Stomach (tissue), 9 donors: ENCODE results near the gene SND1. TPM values are rescaled to one million over a fixed set of nuclear protein-coding genes. Genes with fewer than 3 reads are reported as not detected.
"Not testable (repeated sequence)": the region's sequence is repeated elsewhere in the genome, so short reads cannot be mapped to it uniquely, and the experiment has no call there.

ENCODE experiments used
- DNase-seq, 2 donors: peaks; one replicate each; pipeline versions ENCODE4 v3.0.0 to v3.0.0-alpha.2; 2013 to 2019
- H3K27ac ChIP-seq, 5 donors: fragments of 200-600 bp in 4 of 5; sonication (generic) in 4 of 5; one replicate each; pipeline ENCODE4 v1.5.1; 2013 to 2019; ENCODE audit warnings: mild to moderate bottlenecking in 1 of 5, moderate library complexity in 1 of 5
- H3K27me3 ChIP-seq, 3 donors: fragments of 200-600 bp; sonication (generic); one replicate each; pipeline ENCODE4 v1.5.1; 2017 to 2019; ENCODE audit warnings: mixed run types in 1 of 3
- H3K36me3 ChIP-seq, 4 donors: fragments of 200-600 bp; sonication (generic); 1 replicate in 3 of 4; 2 replicates in 1 of 4; pipeline ENCODE4 v1.5.1; 2016 to 2019
- H3K4me1 ChIP-seq, 4 donors: fragments of 200-600 bp; sonication (generic); one replicate each; pipeline ENCODE4 v1.5.1; 2016 to 2019
- H3K4me3 ChIP-seq, 4 donors: fragments of 200-600 bp; sonication (generic) in 3 of 4; one replicate each; pipeline ENCODE4 v1.5.1; 2016 to 2019; ENCODE audit warnings: mild to moderate bottlenecking in 1 of 4
- H3K9me3 ChIP-seq, 4 donors: fragments of 200-600 bp; sonication (generic); one replicate each; pipeline ENCODE4 v1.5.1; 2016 to 2019
- EP300 ChIP-seq: sonication (generic); formaldehyde crosslinking; IDR thresholded peaks from one replicate; pipeline ENCODE4 v1.6.1; 2017; ENCODE audit warnings: antibody characterized with exemption
- POLR2A ChIP-seq, 4 donors: fragments of 450-650 bp; IDR thresholded peaks; one replicate each; pipeline ENCODE4 v1.6.1; 2016; ENCODE audit warnings: antibody characterized with exemption in 4 of 4, control low read depth in 2 of 4, mild to moderate bottlenecking in 1 of 4, moderate library complexity in 1 of 4
- POLR2AphosphoS5 ChIP-seq, 3 donors: sonication (generic); formaldehyde crosslinking; IDR thresholded peaks; one replicate each; pipeline ENCODE4 v1.6.1; 2016; ENCODE audit warnings: antibody characterized with exemption in 3 of 3
- WGBS, 5 donors: extraction: QIAGEN DNeasy Blood & Tissue Kit in 3 of 5; methylation state at CpG; one replicate each; pipeline versions ENCODE4 v1.1.5 to v1.1.7; 2013 to 2018; 5-methylcytosine and 5-hydroxymethylcytosine counted together
- intact Hi-C: fragments of 100-400 bp; cut with DNase I; formaldehyde crosslinking; loops from one replicate; pipeline ENCODE4 v1.15.1; 2023; ENCODE audit warnings: low total_unique reads
- polyA plus RNA-seq, 3 donors: library from polyadenylated mRNA; stranded (reverse); fragments of 200-250 nt; gene quantifications; one replicate each; pipeline ENCODE4 v1.2.3, GENCODE V29; 2013
- total RNA-seq, 5 donors: library from RNA; depleted of rRNA; stranded (reverse); fragments of >200 nt; gene quantifications; one replicate each; pipeline versions ENCODE4 v1.1.0 to v1.2.3, GENCODE V29; 2014 to 2016
- TF ChIP-seq, protein P1 (sequence below), 7 experiments: fragments of 450-650 bp in 4 of 7; fragments of 200-600 bp in 3 of 7; sonication (generic) in 3 of 7; IDR thresholded peaks; one replicate each; pipeline ENCODE4 v1.5.1; 2016 to 2019; ENCODE audit warnings: antibody characterized with exemption in 7 of 7, control low read depth in 2 of 7, mild to moderate bottlenecking in 1 of 7
- donor health status: healthy with polysubstance abuse.
- donor health status: Bipolar disorder and iron deficiency.
- donor health status: healthy.

Gene SND1
- total and polyA plus RNA-seq, 8 donors: 63.3 to 799 (median 126) TPM

DNA sequence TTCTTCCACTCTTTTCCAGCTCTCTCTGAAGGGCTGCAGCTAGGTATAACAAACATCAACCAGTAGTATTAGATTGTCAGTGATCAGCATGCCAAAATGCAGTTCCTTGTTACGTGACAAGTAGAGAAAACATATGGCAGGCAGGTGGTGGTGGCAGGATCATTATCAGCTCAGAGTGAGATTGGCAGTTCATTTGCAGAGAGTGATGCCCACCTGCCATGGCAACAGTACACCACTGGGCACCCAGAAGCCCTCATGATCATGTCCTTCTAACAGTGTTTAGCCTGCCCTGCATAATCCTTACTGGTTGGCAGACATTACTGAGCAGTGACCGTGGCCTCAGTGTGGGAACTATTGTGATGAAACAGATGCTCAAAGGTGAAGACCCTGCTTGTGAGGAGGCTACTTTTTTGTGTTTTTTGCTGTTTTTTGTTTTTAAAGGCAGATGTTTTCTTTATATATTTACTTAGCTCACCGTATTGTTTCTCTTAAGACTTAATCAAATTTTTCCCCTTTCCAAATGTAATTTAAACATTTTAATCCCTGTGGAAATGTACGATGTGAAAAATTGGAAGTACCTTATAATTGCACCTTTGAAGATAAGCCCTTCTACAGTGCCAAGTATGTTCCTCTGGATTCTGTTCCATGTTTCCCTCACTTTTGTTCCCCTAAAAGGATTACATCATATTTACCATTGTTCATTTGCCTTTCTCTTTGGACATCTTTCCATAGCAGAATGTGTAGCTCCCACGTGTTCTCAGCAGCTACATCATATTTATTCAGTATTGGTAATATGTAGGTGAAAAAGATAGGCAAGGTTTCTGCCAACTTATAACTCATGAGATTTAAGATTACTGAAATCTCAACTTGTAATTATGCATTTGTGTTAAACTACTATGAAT, 179.6 kb downstream of the SND1 start:
- H3K4me3 ChIP-seq: no peak overlapping the region
- DNase-seq: peak in 1 of 2 donors; percentile 32
- TF ChIP-seq POLR2AphosphoS5 (IDR thresholded peaks at IDR 0.05) (no peak), POLR2A (IDR thresholded peaks at IDR 0.05) (no peak), EP300 (no peak)
- TF ChIP-seq, protein P1, sequence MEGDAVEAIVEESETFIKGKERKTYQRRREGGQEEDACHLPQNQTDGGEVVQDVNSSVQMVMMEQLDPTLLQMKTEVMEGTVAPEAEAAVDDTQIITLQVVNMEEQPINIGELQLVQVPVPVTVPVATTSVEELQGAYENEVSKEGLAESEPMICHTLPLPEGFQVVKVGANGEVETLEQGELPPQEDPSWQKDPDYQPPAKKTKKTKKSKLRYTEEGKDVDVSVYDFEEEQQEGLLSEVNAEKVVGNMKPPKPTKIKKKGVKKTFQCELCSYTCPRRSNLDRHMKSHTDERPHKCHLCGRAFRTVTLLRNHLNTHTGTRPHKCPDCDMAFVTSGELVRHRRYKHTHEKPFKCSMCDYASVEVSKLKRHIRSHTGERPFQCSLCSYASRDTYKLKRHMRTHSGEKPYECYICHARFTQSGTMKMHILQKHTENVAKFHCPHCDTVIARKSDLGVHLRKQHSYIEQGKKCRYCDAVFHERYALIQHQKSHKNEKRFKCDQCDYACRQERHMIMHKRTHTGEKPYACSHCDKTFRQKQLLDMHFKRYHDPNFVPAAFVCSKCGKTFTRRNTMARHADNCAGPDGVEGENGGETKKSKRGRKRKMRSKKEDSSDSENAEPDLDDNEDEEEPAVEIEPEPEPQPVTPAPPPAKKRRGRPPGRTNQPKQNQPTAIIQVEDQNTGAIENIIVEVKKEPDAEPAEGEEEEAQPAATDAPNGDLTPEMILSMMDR (IDR thresholded peaks at IDR 0.05): no peak
- no peaks in the 10 kb centered on the region for H3K36me3 ChIP-seq
- intact Hi-C loops: no loop called here
- no peak overlapping the region for H3K27ac ChIP-seq
- 52 to 68% (median 63%) methylated on average over 5 of the region's 5 CpGs for WGBS, 5 donors
- peaks cover 0 to 24% (median 8%) of the 10 kb centered on the region in 4 donors for H3K4me1 ChIP-seq
- no peaks in the 10 kb centered on the region for H3K9me3 ChIP-seq
- H3K27me3 ChIP-seq: no peaks in the 10 kb centered on the region

DNA sequence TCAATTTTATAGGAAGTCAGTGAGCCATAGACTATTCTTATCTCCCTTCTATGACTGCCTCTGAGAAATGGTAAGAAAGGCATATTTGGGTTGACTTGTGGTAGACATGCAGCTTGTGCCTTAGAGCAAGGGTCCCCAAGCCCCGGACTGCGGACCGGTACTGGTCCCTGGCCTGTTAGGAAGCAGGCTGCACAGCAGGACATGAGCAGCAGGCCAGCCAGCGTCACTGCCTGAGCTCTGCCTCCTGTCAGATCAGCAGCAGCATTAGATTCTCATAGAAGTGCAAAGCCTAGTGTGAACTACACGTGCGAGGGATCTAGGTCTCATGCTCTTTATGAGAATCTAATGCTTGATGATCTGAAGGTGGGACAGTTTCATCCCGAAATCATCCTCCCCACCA, 180.6 kb downstream of the SND1 start:
- DNase-seq: no peak
- Histone ChIP-seq H3K4me3 (no peak overlapping the region), H3K9me3 (peaks cover 0 to 7% (median 2%) of the 10 kb centered on the region in 4 donors), H3K27me3 (no peaks in the 10 kb centered on the region), H3K4me1 (peaks cover 0 to 24% (median 8%) of the 10 kb centered on the region in 4 donors), H3K36me3 (peaks cover 0 to 3% (median 0%) of the 10 kb centered on the region in 4 donors), H3K27ac (no peak overlapping the region)
- 95 to 98% (median 96%) methylated on average over 7 of the region's 7 CpGs for WGBS, 5 donors
- TF ChIP-seq EP300 (no peak), POLR2A (IDR thresholded peaks at IDR 0.05) (no peak)
- TF ChIP-seq, protein P1 (IDR thresholded peaks at IDR 0.05): no peak
- intact Hi-C loops: no loop called here

DNA sequence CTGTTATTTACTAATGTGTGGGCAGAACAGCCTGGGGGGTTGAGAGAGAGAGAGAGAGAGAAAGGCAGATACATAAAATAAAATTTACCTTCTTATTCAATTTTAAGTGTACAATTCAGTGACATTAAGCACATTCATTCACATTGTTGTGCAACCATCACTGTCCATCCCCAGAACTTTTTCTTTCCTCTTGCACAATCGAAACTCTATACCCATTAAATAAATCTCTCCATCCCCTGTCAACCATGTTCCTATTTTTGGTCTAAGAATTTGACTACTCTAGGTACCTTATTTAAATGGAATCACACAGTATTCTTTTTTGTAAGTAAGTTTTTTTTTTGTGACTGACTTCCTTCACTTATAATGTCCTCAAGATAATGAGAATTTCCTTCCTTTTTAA, 181.6 kb downstream of the SND1 start:
- intact Hi-C loops: no loop called here
- WGBS, 5 donors: 69 to 90% (median 81%) methylated on average over 1 of the region's 1 CpG
- no peak overlapping the region for H3K4me3 ChIP-seq
- peaks cover 0 to 5% (median 0%) of the 10 kb centered on the region in 4 donors for H3K36me3 ChIP-seq
- H3K4me1 ChIP-seq: peaks cover 0 to 24% (median 8%) of the 10 kb centered on the region in 4 donors
- H3K27me3 ChIP-seq: no peaks in the 10 kb centered on the region
- no peak overlapping the region for H3K27ac ChIP-seq
- DNase-seq: no peak
- TF ChIP-seq, protein P1 (IDR thresholded peaks at IDR 0.05): no peak
- no peak for TF ChIP-seq POLR2A (IDR thresholded peaks at IDR 0.05)
- TF ChIP-seq POLR2AphosphoS5 (IDR thresholded peaks at IDR 0.05): no peak
- TF ChIP-seq EP300: no peak
- peaks cover 0 to 14% (median 5%) of the 10 kb centered on the region in 4 donors for H3K9me3 ChIP-seq

DNA sequence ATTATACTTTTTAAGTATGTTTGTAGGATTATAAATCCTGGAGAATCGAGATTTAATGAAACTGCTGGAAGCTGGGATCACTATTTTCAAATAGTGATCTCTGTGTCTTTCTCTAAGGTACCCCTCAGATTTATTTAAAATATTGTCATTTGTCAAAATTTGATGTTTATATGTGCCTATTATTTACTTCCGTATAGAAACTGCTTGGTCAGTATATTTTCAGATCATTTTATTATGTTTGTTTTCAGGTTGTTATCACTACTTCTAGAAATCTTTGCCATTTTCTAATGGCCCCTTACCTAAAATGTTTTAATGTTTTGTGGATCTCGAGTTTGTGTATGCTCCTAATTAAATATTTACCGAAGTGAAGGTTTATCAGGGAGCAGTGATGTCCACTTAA, 183.7 kb downstream of the SND1 start:
- Histone ChIP-seq H3K9me3 (peaks cover 0 to 14% (median 5%) of the 10 kb centered on the region in 4 donors), H3K36me3 (peaks cover 0 to 5% (median 0%) of the 10 kb centered on the region in 4 donors), H3K27me3 (no peaks in the 10 kb centered on the region), H3K4me3 (no peak overlapping the region), H3K27ac (no peak overlapping the region), H3K4me1 (peaks cover 0 to 16% (median 4%) of the 10 kb centered on the region in 4 donors)
- no peak for DNase-seq
- intact Hi-C loops: no loop called here
- 79 to 86% (median 84%) methylated on average over 4 of the region's 4 CpGs for WGBS, 5 donors
- TF ChIP-seq POLR2AphosphoS5 (IDR thresholded peaks at IDR 0.05) (no peak), POLR2A (IDR thresholded peaks at IDR 0.05) (no peak), EP300 (no peak)
- TF ChIP-seq, protein P1 (IDR thresholded peaks at IDR 0.05): no peak

DNA sequence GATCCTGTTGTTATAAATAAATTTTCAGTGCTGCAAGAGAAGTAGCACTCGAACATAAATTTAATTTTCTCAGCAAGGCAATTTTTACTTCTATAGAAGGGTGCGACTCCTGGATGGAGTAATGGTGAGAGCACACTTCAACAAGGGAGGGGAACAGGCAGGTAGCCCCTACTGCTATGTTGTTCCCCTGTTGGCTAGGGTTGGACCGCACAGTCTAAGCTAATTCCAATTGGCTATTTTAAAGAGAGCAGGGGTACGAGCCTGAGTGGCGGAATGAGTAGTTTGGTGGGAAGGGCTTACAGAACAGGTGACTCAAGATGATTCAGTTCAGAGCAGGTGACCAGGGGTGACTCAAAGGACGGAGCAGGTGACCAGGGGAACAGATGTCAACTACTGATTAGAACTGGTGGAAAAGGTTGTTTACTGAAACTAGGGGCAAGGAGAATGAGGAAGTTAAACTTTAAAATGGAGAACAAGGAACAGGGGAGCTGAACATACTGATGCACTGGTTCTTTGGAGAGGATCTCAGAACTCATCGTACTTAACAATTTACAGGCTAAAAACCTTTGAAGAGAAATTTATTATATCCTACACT, 185.9 kb downstream of the SND1 start:
- H3K27me3 ChIP-seq, intact Hi-C loops, H3K27ac ChIP-seq, H3K36me3 ChIP-seq, H3K4me1 ChIP-seq, H3K4me3 ChIP-seq: not testable (repeated sequence)
- peaks cover 0 to 14% (median 5%) of the 10 kb centered on the region in 4 donors for H3K9me3 ChIP-seq
- 86 to 93% (median 90%) methylated on average over 7 of the region's 7 CpGs for WGBS, 5 donors
- peak in 1 of 2 donors; percentile 46 for DNase-seq
